Trophoblast cell (in vitro differentiated cells and primary cell): ENCODE data around the gene DNAH5.

Source experiments
- DNase-seq, 2 donors: peaks; one replicate each; pipeline ENCODE4 v3.0.0-alpha.2; 2016
- H2AFZ ChIP-seq: 2 replicates; pipeline ENCODE4 v1.6.1; 2013; ENCODE audit warnings: low read length, moderate library complexity, mild to moderate bottlenecking; ENCODE audit not compliant: insufficient read depth, poor library complexity
- H2AK5ac ChIP-seq: 2 replicates; pipeline ENCODE4 v1.6.1; 2013; ENCODE audit warnings: mild to moderate bottlenecking, low read length
- H2BK120ac ChIP-seq: 2 replicates; pipeline ENCODE4 v1.6.1; 2013; ENCODE audit warnings: low read length, mild to moderate bottlenecking, moderate library complexity; ENCODE audit not compliant: insufficient read depth, poor library complexity
- H2BK12ac ChIP-seq: 2 replicates; pipeline ENCODE4 v1.6.1; 2013; ENCODE audit warnings: mild to moderate bottlenecking, low read length, moderate library complexity
- H2BK5ac ChIP-seq: 2 replicates; pipeline ENCODE4 v1.6.1; 2013; ENCODE audit warnings: low read length, low read depth, moderate library complexity, mild to moderate bottlenecking; ENCODE audit not compliant: poor library complexity
- H3K14ac ChIP-seq: 2 replicates; pipeline ENCODE4 v1.6.1; 2013; ENCODE audit warnings: mild to moderate bottlenecking, low read length
- H3K18ac ChIP-seq: 2 replicates; pipeline ENCODE4 v1.6.1; 2013; ENCODE audit warnings: mild to moderate bottlenecking, low read length
- H3K23ac ChIP-seq: 2 replicates; pipeline ENCODE4 v1.6.1; 2013; ENCODE audit warnings: low read length
- H3K27ac ChIP-seq: 2 replicates; pipeline ENCODE4 v1.5.1; 2013; ENCODE audit warnings: low read depth, mild to moderate bottlenecking, inconsistent platforms, low read length, moderate library complexity
- H3K27me3 ChIP-seq: 2 replicates; pipeline ENCODE4 v1.6.1; 2013; ENCODE audit warnings: inconsistent platforms, mild to moderate bottlenecking, low read length, moderate library complexity; ENCODE audit not compliant: insufficient read depth
- H3K36me3 ChIP-seq, 2 experiments: 1 replicate in 1 of 2; 2 replicates in 1 of 2; pipeline ENCODE4 v1.6.1; 2013; ENCODE audit warnings: low read length in 2 of 2, mild to moderate bottlenecking in 2 of 2, moderate library complexity in 1 of 2; ENCODE audit not compliant: insufficient read depth in 2 of 2, control insufficient read depth in 1 of 2
- H3K4ac ChIP-seq: 2 replicates; pipeline ENCODE4 v1.6.1; 2013; ENCODE audit warnings: low read depth, mild to moderate bottlenecking, low read length, moderate library complexity
- H3K4me1 ChIP-seq, 2 experiments: 1 replicate in 1 of 2; 2 replicates in 1 of 2; pipeline ENCODE4 v1.6.1; 2013; ENCODE audit warnings: low read length in 2 of 2, mild to moderate bottlenecking in 2 of 2, moderate library complexity in 1 of 2; ENCODE audit not compliant: insufficient read depth in 2 of 2, control insufficient read depth in 1 of 2
- H3K4me2 ChIP-seq: 2 replicates; pipeline ENCODE4 v1.6.1; 2013; ENCODE audit warnings: inconsistent platforms, mild to moderate bottlenecking, low read length, moderate library complexity
- H3K4me3 ChIP-seq: 2 replicates; pipeline ENCODE4 v1.5.1; 2013; ENCODE audit warnings: mild to moderate bottlenecking, low read depth, low read length, inconsistent platforms
- H3K79me1 ChIP-seq: one replicate; pipeline ENCODE4 v1.6.1; 2013; ENCODE audit warnings: low read length
- H3K79me2 ChIP-seq: 2 replicates; pipeline ENCODE4 v1.6.1; 2013; ENCODE audit warnings: low read length, mild to moderate bottlenecking; ENCODE audit not compliant: control insufficient read depth, insufficient read depth, poor library complexity
- H3K9ac ChIP-seq: 2 replicates; pipeline ENCODE4 v1.6.1; 2013; ENCODE audit warnings: mild to moderate bottlenecking, low read length
- H3K9me3 ChIP-seq: 2 replicates; pipeline ENCODE4 v1.6.1; 2013; ENCODE audit warnings: low read depth, mild to moderate bottlenecking, control low read depth, inconsistent platforms, low read length; ENCODE audit not compliant: insufficient read depth
- H4K12ac ChIP-seq: 2 replicates; pipeline ENCODE4 v1.6.1; 2013; ENCODE audit warnings: low read depth, mild to moderate bottlenecking, low read length, moderate library complexity
- H4K8ac ChIP-seq: 2 replicates; pipeline ENCODE4 v1.6.1; 2013; ENCODE audit warnings: low read depth, mild to moderate bottlenecking, low read length, moderate library complexity
- H4K91ac ChIP-seq: one replicate; pipeline ENCODE4 v1.6.1; 2013; ENCODE audit warnings: low read depth, mild to moderate bottlenecking, low read length, moderate library complexity
- WGBS: extraction: QIAGEN DNeasy Blood & Tissue Kit; methylation state at CpG from one replicate; pipeline ENCODE4 v1.1.7; 2013; ENCODE audit warnings: missing lambda C conversion rate; ENCODE audit not compliant: insufficient read length, insufficient coverage; ENCODE audit errors: extremely low coverage; 5-methylcytosine and 5-hydroxymethylcytosine counted together

The DNAH5 gene

DNA sequence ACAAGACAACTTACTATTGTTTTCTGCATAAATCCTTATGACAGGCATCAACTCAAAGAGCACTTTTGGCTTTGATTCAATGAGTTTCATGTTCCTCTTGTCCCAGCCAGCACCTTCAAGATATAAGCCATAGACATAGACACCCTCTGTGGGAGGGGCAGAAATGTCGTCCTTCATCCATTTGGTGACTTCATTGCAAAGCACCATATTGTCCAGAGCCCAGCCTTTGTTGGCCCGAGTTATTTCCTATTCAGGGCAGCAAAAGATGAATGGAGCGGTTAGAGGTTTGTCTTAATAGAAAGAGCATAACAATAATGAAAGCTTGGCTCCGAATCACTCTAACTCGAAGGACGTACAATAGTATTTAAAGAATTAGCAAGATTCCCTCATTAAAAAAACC, 243.9 kb downstream of the DNAH5 start:
- no peaks in the 10 kb centered on the region for H3K79me2 ChIP-seq
- H3K4me3 ChIP-seq, result no peak overlapping the region
- H3K27me3 ChIP-seq, result no peaks in the 10 kb centered on the region
- H4K91ac ChIP-seq, result no peak overlapping the region
- H3K14ac ChIP-seq, result no peak overlapping the region
- H3K23ac ChIP-seq, result no peak overlapping the region
- H3K4me1 ChIP-seq, result no peaks in the 10 kb centered on the region
- no peak overlapping the region for H3K9ac ChIP-seq
- no CpG with 5 or more reads among the region's 6 CpGs for WGBS
- H3K4ac ChIP-seq, result no peak overlapping the region
- H4K12ac ChIP-seq, result no peak overlapping the region
- no peak overlapping the region for H3K4me2 ChIP-seq
- H2AFZ ChIP-seq, result no peak overlapping the region
- H2BK12ac ChIP-seq, result no peak overlapping the region
- H2BK5ac ChIP-seq, result no peak overlapping the region
- no peak overlapping the region for H2BK120ac ChIP-seq
- no peaks in the 10 kb centered on the region for H3K9me3 ChIP-seq
- no peak overlapping the region for H3K18ac ChIP-seq
- no peak for DNase-seq
- no peaks in the 10 kb centered on the region for H3K79me1 ChIP-seq
- no peak overlapping the region for H4K8ac ChIP-seq
- H3K27ac ChIP-seq, result no peak overlapping the region
- H3K36me3 ChIP-seq, result no peaks in the 10 kb centered on the region
- H2AK5ac ChIP-seq, result no peak overlapping the region

GRCh38 chr5:13698885-13699284, 245.6 kb downstream of the DNAH5 start:
- Histone ChIP-seq H2BK12ac (no peak overlapping the region), H4K12ac (no peak overlapping the region), H3K23ac (no peak overlapping the region), H4K8ac (no peak overlapping the region), H2AFZ (no peak overlapping the region), H3K4me2 (no peak overlapping the region), H3K79me2 (no peaks in the 10 kb centered on the region), H2BK120ac (no peak overlapping the region), H4K91ac (no peak overlapping the region), H3K4me3 (no peak overlapping the region), H3K27me3 (no peaks in the 10 kb centered on the region), H3K36me3 (no peaks in the 10 kb centered on the region), H3K4me1 (no peaks in the 10 kb centered on the region), H3K9ac (no peak overlapping the region), H2BK5ac (no peak overlapping the region), H3K79me1 (no peaks in the 10 kb centered on the region), H3K18ac (no peak overlapping the region), H3K9me3 (no peaks in the 10 kb centered on the region), H3K14ac (no peak overlapping the region), H2AK5ac (no peak overlapping the region), H3K4ac (no peak overlapping the region), H3K27ac (no peak overlapping the region)
- DNase-seq, result no peak
- WGBS, result no CpG with 5 or more reads among the region's 3 CpGs

GRCh38 chr5:13695076-13695712, 249.3 kb downstream of the DNAH5 start:
- H3K9ac ChIP-seq, result no peak overlapping the region
- WGBS, result no CpG with 5 or more reads among the region's 9 CpGs

GRCh38 chr5:13692172-13692571, 252.3 kb downstream of the DNAH5 start:
- H2BK5ac ChIP-seq, result no peak overlapping the region
- no peaks in the 10 kb centered on the region for H3K4me1 ChIP-seq
- H3K79me2 ChIP-seq, result no peaks in the 10 kb centered on the region
- H3K9me3 ChIP-seq, result no peaks in the 10 kb centered on the region
- H2BK12ac ChIP-seq, result no peak overlapping the region
- no peaks in the 10 kb centered on the region for H3K36me3 ChIP-seq
- no peak overlapping the region for H3K4ac ChIP-seq
- no peak overlapping the region for H3K4me3 ChIP-seq
- H3K18ac ChIP-seq, result no peak overlapping the region
- H3K23ac ChIP-seq, result no peak overlapping the region
- no peaks in the 10 kb centered on the region for H3K27me3 ChIP-seq
- H3K79me1 ChIP-seq, result no peaks in the 10 kb centered on the region
- no peak overlapping the region for H3K14ac ChIP-seq
- DNase-seq, result peak in 1 of 2 donors; percentile 13
- no peak overlapping the region for H3K9ac ChIP-seq
- H2BK120ac ChIP-seq, result no peak overlapping the region
- no peak overlapping the region for H2AFZ ChIP-seq
- no peak overlapping the region for H4K12ac ChIP-seq
- H2AK5ac ChIP-seq, result no peak overlapping the region
- no peak overlapping the region for H4K91ac ChIP-seq
- H3K27ac ChIP-seq, result no peak overlapping the region
- no peak overlapping the region for H3K4me2 ChIP-seq
- H4K8ac ChIP-seq, result no peak overlapping the region

More at GRCh38 chr5:13695076-13695712, 249.3 kb downstream of the DNAH5 start:
- Histone ChIP-seq H4K8ac (no peak overlapping the region), H3K36me3 (no peaks in the 10 kb centered on the region), H3K18ac (no peak overlapping the region), H4K91ac (no peak overlapping the region), H3K14ac (no peak overlapping the region), H3K79me1 (no peaks in the 10 kb centered on the region), H3K23ac (no peak overlapping the region), H2BK120ac (no peak overlapping the region), H3K4me3 (no peak overlapping the region), H3K4ac (no peak overlapping the region), H3K9me3 (no peaks in the 10 kb centered on the region), H2BK5ac (no peak overlapping the region), H2BK12ac (no peak overlapping the region), H3K4me1 (no peaks in the 10 kb centered on the region), H3K27me3 (no peaks in the 10 kb centered on the region), H3K27ac (no peak overlapping the region), H4K12ac (no peak overlapping the region), H3K79me2 (no peaks in the 10 kb centered on the region), H2AFZ (no peak overlapping the region), H2AK5ac (no peak overlapping the region), H3K4me2 (no peak overlapping the region)
- DNase-seq, result peak in 1 of 2 donors; percentile 2
